ENCODE data around the gene MASP1. TPM values are rescaled to one million over a fixed set of nuclear protein-coding genes. Genes with fewer than 3 reads are reported as not detected.

The MASP1 gene
- total RNA-seq, 1 experiment from 2014 or later: 1.0 TPM

- TF ChIP-seq CTCF (conservative IDR thresholded peaks at IDR 0.05): no peak
- no CpG with 5 or more reads among the region's 3 CpGs for WGBS (ENCODE audit: extremely low coverage, insufficient read length, low lambda C conversion rate)
Observed at GRCh38 chr3:187251599-187251998, 39.9 kb downstream of the MASP1 start.

More at GRCh38 chr3:187251599-187251998, 39.9 kb downstream of the MASP1 start:
- Histone ChIP-seq H2BK15ac (ENCODE audit: low read depth, low read length) (no peak overlapping the region), H4K20me1 (ENCODE audit: control insufficient read depth, insufficient read depth, insufficient read length) (no peaks in the 10 kb centered on the region), H3K79me1 (ENCODE audit: insufficient read depth, low read depth, low read length, poor library complexity, severe bottlenecking) (no peaks in the 10 kb centered on the region), H3K56ac (ENCODE audit: insufficient read length, low read depth, low read length) (no peak overlapping the region), H3K4me2 (ENCODE audit: insufficient read depth, insufficient read length, low read length) (no peak overlapping the region), H3K4ac (ENCODE audit: low read depth, low read length) (no peak overlapping the region), H2AK5ac (ENCODE audit: insufficient read length, low read length) (no peak overlapping the region), H3K18ac (ENCODE audit: insufficient read length, low read depth, low read length) (no peak overlapping the region), H2AFZ (ENCODE audit: low read length) (no peak overlapping the region), H2BK20ac (ENCODE audit: low read depth, low read length, poor library complexity, severe bottlenecking) (no peak overlapping the region), H3K9ac (ENCODE audit: extremely low read depth, insufficient read length, low read length) (no peak overlapping the region), H4K91ac (ENCODE audit: insufficient read length, low read depth, low read length) (no peak overlapping the region), H3K27ac (ENCODE audit: insufficient read length, low read depth, low read length) (no peak overlapping the region), H4K8ac (replicated peaks; ENCODE audit: insufficient read length, low read depth, low read length) (no peak overlapping the region), H3T11ph (ENCODE audit: low read length) (no peak overlapping the region), H3K14ac (ENCODE audit: insufficient read depth, low read length) (no peak overlapping the region), H3K23me2 (ENCODE audit: insufficient read length, low read depth, low read length, poor library complexity, severe bottlenecking) (no peaks in the 10 kb centered on the region), H4K5ac (ENCODE audit: insufficient read length, low read depth, low read length) (no peak overlapping the region), H2BK12ac (ENCODE audit: insufficient read length, low read depth, low read length) (no peak overlapping the region), H3K23ac (ENCODE audit: insufficient read length, low read depth, low read length) (no peak overlapping the region), H2BK5ac (ENCODE audit: insufficient read length, low read length) (no peak overlapping the region), H3K4me1 (ENCODE audit: insufficient read depth, low read length) (peaks cover 5% of the 10 kb centered on the region; the same call in 1 of the 2 replicates), H3K27me3 (ENCODE audit: insufficient read depth, low read length) (no peaks in the 10 kb centered on the region), H3K79me2 (ENCODE audit: insufficient read depth, low read length) (no peaks in the 10 kb centered on the region), H3K9me3 (ENCODE audit: control insufficient read depth, low read depth, low read length) (no peaks in the 10 kb centered on the region), H2BK120ac (ENCODE audit: low read depth, low read length, poor library complexity, severe bottlenecking) (no peak overlapping the region)
- no peak overlapping the region; a peak in 1 of 7 replicates for H3K27ac Mint-ChIP-seq
- no peak for DNase-seq
- peaks cover 30 to 43% of the 10 kb centered on the region in 2 experiments for H3K4me1 Mint-ChIP-seq
- peaks cover 2% of the 10 kb centered on the region; the same call in 1 of the 2 replicates for H3K27me3 Mint-ChIP-seq (ENCODE audit: low read depth)
- H3K36me3 Mint-ChIP-seq (ENCODE audit: insufficient read depth in 1 of 3, low read depth in 3 of 3): peaks cover 0 to 4% (median 3%) of the 10 kb centered on the region in 3 experiments; a peak in 3 of 7 replicates
- no peak overlapping the region for H3K4me3 Mint-ChIP-seq
- peaks cover 0 to 3% of the 10 kb centered on the region in 2 experiments; a peak in 1 of 5 replicates for H3K9me3 Mint-ChIP-seq

All from H9 (cell line).